Measurements from ENCODE around the gene UXS1. TPM values are rescaled to one million over a fixed set of nuclear protein-coding genes. Genes with fewer than 3 reads are reported as not detected.

The UXS1 gene
- total and polyA plus RNA-seq, 9 of the 15 experiments (the other 6 are each of a cell fraction or from before 2014, with no cell fraction given): 5.8 to 25.8 (median 15.0) TPM

- TF ChIP-seq ARID3B (CRISPR knock-in tag; IDR thresholded peaks at IDR 0.05; ENCODE audit: borderline replicate concordance) (no peak), PRPF4 (IDR thresholded peaks at IDR 0.05; ENCODE audit: insufficient read depth, low read depth, low read length, poor library complexity, severe bottlenecking) (no peak), SMAD2 (IDR thresholded peaks at IDR 0.05; ENCODE audit: low read depth, low read length) (no peak), PREB (CRISPR knock-in tag; IDR thresholded peaks at IDR 0.05) (no peak), ZNF23 (CRISPR knock-in tag; IDR thresholded peaks at IDR 0.05) (no peak)
These were observed 141.0 kb downstream of the UXS1 start (continued) for GRCh38 chr2:106053116-106053515.

GRCh38 chr2:106044859-106045258, 149.2 kb downstream of the UXS1 start:
- H3K9me3 ChIP-seq (replicated peaks; ENCODE audit: control insufficient read depth, insufficient read depth, low read depth, low read length): no peaks in the 10 kb centered on the region
- no TSS peak for BruUV-seq (replicated peaks)
- peak; percentile 23; the same call in 1 of the 2 replicates for TF ChIP-seq ZNF239 (CRISPR knock-in tag; IDR thresholded peaks at IDR 0.05)
- no peak for TF ChIP-seq HNRNPL (IDR thresholded peaks at IDR 0.05; ENCODE audit: low read depth, low read length)
- no peak overlapping the region for H3K9ac ChIP-seq (ENCODE audit: insufficient read depth in 1 of 2, low read depth in 2 of 2, low read length in 2 of 2)
- WGBS (ENCODE audit: insufficient coverage, low coverage, missing lambda C conversion rate): 2% methylated on average over 6 of the region's 6 CpGs
- ChIA-PET CTCF (ENCODE audit: low intra/inter-chr PET ratio) (no interaction called here), POLR2A (no interaction called here)
- intact Hi-C loops (cut with micrococcal nuclease): no loop called here
- H3K4me2 ChIP-seq (ENCODE audit: insufficient read depth, low read length): no peak overlapping the region
- ATAC-seq: no peak
- in situ Hi-C loops (cut with MboI): no loop called here
- H3K4me1 ChIP-seq (replicated peaks in 1 of 2; ENCODE audit: control insufficient read depth in 2 of 2, insufficient read depth in 2 of 2, low read length in 2 of 2): no peaks in the 10 kb centered on the region
- H3K9me1 ChIP-seq (ENCODE audit: control insufficient read depth, insufficient read depth, low read length): no peaks in the 10 kb centered on the region
- peaks cover 8 to 41% of the 10 kb centered on the region in 2 experiments for H3K27me3 ChIP-seq (ENCODE audit: control insufficient read depth in 2 of 2, insufficient read depth in 2 of 2, low read length in 2 of 2)
- H3K36me3 ChIP-seq (ENCODE audit: control insufficient read depth, insufficient read depth, low read length): no peaks in the 10 kb centered on the region
- H4K20me1 ChIP-seq (replicated peaks; ENCODE audit: control insufficient read depth, insufficient read depth, low read length): no peaks in the 10 kb centered on the region
- H2AFZ ChIP-seq (ENCODE audit: low read depth, low read length): no peak overlapping the region
- FAIRE-seq: no peak
- no peak overlapping the region for H3K4me3 ChIP-seq
- no peak overlapping the region for H3K27ac ChIP-seq (ENCODE audit: extremely low read depth, low read depth, low read length)
- no peaks in the 10 kb centered on the region for H3K79me2 ChIP-seq (ENCODE audit: control insufficient read depth, insufficient read depth, low read length)
- DNase-seq (ENCODE audit: extremely low read depth in 1 of 4, low spot score in 3 of 4): no peak

Measured in K562 (cell line).